ENCODE results near the gene PTPRC. TPM values are rescaled to one million over a fixed set of nuclear protein-coding genes. Genes with fewer than 3 reads are reported as not detected.

PTPRC gene
- total RNA-seq, 1 donor from 2014 or later = 0.29 TPM

DNA sequence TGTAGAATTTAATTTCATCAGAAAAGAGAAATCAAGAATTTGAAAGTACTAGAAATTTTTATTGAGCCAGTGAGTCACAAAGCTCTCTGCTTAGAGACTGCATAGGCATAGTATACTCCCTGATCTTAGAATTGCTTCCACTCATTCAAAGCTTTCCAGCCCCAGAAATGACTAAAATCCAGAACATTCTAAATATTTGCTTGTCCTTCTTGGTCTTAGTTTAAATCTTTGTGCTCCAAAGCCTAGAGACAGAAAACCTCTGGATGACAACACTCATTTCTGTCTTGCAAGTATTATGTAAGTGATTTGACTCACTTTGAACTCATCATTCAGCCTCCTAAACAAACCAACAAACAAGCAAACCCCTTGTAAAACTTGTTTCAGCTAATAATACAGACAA lies 74.2 kb downstream of the PTPRC start:
- DNase-seq (ENCODE audit: low read depth) = no peak

DNA sequence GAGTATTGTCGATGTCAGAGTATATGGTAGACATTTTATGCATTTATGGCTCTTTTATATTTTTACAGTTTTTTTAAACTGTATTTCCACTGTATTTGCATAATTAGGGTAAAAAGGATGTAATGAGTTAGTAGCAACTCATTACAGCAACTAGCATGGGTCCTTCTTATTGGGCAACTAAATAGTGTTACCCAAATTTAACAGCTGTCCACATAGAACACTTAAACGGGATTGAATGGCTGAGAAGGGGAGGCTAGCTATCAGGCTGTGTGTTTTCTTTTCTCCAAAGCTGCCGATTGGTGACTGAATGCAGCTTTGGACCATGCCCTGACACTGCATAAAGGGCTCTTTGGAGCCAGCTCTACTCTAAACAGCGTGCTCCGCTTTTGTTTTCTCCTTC lies 75.4 kb downstream of the PTPRC start:
- no peaks in the 10 kb centered on the region for H3K36me3 ChIP-seq (ENCODE audit: control insufficient read depth, insufficient read depth, low read length)
- TF ChIP-seq, protein P1, sequence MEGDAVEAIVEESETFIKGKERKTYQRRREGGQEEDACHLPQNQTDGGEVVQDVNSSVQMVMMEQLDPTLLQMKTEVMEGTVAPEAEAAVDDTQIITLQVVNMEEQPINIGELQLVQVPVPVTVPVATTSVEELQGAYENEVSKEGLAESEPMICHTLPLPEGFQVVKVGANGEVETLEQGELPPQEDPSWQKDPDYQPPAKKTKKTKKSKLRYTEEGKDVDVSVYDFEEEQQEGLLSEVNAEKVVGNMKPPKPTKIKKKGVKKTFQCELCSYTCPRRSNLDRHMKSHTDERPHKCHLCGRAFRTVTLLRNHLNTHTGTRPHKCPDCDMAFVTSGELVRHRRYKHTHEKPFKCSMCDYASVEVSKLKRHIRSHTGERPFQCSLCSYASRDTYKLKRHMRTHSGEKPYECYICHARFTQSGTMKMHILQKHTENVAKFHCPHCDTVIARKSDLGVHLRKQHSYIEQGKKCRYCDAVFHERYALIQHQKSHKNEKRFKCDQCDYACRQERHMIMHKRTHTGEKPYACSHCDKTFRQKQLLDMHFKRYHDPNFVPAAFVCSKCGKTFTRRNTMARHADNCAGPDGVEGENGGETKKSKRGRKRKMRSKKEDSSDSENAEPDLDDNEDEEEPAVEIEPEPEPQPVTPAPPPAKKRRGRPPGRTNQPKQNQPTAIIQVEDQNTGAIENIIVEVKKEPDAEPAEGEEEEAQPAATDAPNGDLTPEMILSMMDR (IDR thresholded peaks at IDR 0.05; ENCODE audit: insufficient read depth, low read length, poor library complexity, severe bottlenecking) = no peak
- H3K4me3 ChIP-seq (ENCODE audit: low read depth, low read length) = no peak overlapping the region
- no peaks in the 10 kb centered on the region for H3K27me3 ChIP-seq (ENCODE audit: control insufficient read depth, insufficient read depth, low read length)
- no peak for DNase-seq (ENCODE audit: low read depth)

More for the DNA sequence above, 74.2 kb downstream of the PTPRC start:
- TF ChIP-seq, protein P1 (IDR thresholded peaks at IDR 0.05; ENCODE audit: insufficient read depth, low read length, poor library complexity, severe bottlenecking) = no peak
- Histone ChIP-seq H3K36me3 (ENCODE audit: control insufficient read depth, insufficient read depth, low read length) (no peaks in the 10 kb centered on the region), H3K4me3 (ENCODE audit: low read depth, low read length) (no peak overlapping the region), H3K27me3 (ENCODE audit: control insufficient read depth, insufficient read depth, low read length) (no peaks in the 10 kb centered on the region)

DNA sequence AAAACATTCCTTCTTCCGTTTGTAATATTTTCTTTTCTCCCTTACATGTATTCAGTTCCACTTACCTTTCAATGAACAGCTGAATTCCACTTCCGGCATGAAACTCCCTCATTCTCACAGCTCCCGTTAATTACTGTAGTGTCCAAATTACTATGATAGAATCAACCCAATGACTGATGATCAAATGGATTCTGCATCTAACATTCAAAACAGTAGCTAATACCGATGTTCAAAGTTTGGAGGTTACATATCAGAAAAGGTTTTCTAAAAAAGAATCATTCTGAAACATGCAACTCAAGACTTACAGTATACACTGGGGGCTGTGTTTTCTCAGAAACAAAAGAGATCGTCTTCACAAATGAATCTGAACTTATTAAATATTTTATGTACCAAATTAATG lies 77.2 kb downstream of the PTPRC start:
- TF ChIP-seq, protein P1 (IDR thresholded peaks at IDR 0.05; ENCODE audit: insufficient read depth, low read length, poor library complexity, severe bottlenecking) = no peak
- H3K4me3 ChIP-seq (ENCODE audit: low read depth, low read length) = no peak overlapping the region
- H3K27me3 ChIP-seq (ENCODE audit: control insufficient read depth, insufficient read depth, low read length) = no peaks in the 10 kb centered on the region
- no peaks in the 10 kb centered on the region for H3K36me3 ChIP-seq (ENCODE audit: control insufficient read depth, insufficient read depth, low read length)
- DNase-seq (ENCODE audit: low read depth) = no peak

DNA sequence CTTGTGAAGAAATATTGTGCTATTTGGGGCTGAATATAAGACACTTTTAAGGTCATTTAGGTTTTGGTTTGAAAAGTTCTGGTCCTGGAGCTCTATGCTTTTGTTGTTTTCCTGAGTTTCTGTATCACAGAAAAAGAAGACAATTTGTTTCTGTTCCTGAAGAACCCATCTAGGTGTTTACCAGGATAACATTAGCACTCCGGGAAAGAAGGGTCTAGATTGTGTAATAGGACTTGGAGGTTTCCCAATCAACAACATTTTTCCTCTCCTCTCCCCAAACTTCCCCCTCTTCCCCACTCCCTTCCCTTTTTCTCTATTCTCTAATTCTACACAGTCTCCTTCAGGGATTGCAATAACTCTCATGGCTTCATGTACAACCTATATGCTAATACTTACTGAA lies 78.7 kb downstream of the PTPRC start:
- Histone ChIP-seq H3K4me3 (ENCODE audit: low read depth, low read length) (no peak overlapping the region), H3K27me3 (ENCODE audit: control insufficient read depth, insufficient read depth, low read length) (no peaks in the 10 kb centered on the region), H3K36me3 (ENCODE audit: control insufficient read depth, insufficient read depth, low read length) (no peaks in the 10 kb centered on the region)
- TF ChIP-seq, protein P1 (IDR thresholded peaks at IDR 0.05; ENCODE audit: insufficient read depth, low read length, poor library complexity, severe bottlenecking) = no peak
- DNase-seq (ENCODE audit: low read depth) = no peak

DNA sequence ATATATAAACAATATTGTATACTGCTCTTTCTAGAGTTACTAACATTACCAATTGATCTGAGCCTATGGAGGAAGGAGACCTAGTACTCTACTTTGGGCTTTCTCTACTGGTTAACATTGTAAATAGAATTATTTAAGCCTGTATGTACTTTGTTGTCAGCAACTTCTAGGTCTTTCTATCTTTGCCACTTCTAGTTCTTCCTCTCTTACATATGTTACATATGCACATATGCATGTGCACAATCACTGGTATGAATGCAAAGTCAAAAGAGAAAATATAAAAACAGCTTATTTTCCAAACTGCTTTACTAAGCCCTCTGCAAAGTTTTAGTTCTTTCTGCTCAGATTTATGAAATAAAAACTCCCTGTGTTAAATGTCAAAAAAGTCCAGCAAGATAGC lies 84.3 kb downstream of the PTPRC start:
- DNase-seq (ENCODE audit: low read depth) = no peak
- Histone ChIP-seq H3K4me3 (ENCODE audit: low read depth, low read length) (no peak overlapping the region), H3K36me3 (ENCODE audit: control insufficient read depth, insufficient read depth, low read length) (no peaks in the 10 kb centered on the region), H3K27me3 (ENCODE audit: control insufficient read depth, insufficient read depth, low read length) (no peaks in the 10 kb centered on the region)
- TF ChIP-seq, protein P1 (IDR thresholded peaks at IDR 0.05; ENCODE audit: insufficient read depth, low read length, poor library complexity, severe bottlenecking) = no peak

DNA sequence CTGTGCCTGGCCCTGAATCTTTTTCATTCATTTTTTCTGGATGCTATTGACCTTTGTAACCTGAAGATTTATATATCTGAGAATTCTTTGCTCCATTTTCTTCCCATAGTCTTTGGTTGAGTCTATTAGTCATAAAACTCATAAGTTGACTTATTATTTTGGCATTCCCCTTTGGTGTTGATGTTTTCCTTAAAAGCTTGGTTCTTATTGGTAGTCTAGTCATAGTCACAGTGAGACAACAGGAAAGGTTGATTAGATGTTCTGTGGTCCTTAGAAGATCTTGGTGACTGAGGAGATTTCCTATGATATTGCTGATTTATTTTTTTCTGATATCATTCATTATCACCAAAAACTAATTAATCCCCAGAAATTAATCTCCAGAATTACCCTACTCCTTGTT lies 86.2 kb downstream of the PTPRC start:
- Histone ChIP-seq H3K4me3 (ENCODE audit: low read depth, low read length) (no peak overlapping the region), H3K36me3 (ENCODE audit: control insufficient read depth, insufficient read depth, low read length) (no peaks in the 10 kb centered on the region), H3K27me3 (ENCODE audit: control insufficient read depth, insufficient read depth, low read length) (no peaks in the 10 kb centered on the region)
- DNase-seq (ENCODE audit: low read depth) = no peak
- TF ChIP-seq, protein P1 (IDR thresholded peaks at IDR 0.05; ENCODE audit: insufficient read depth, low read length, poor library complexity, severe bottlenecking) = no peak
